ENCODE measurements around the gene RBBP8. TPM values are rescaled to one million over a fixed set of nuclear protein-coding genes. Genes with fewer than 3 reads are reported as not detected.

RBBP8 gene
- 11.9 and 16.4 TPM in 2 replicates for total RNA-seq

DNA sequence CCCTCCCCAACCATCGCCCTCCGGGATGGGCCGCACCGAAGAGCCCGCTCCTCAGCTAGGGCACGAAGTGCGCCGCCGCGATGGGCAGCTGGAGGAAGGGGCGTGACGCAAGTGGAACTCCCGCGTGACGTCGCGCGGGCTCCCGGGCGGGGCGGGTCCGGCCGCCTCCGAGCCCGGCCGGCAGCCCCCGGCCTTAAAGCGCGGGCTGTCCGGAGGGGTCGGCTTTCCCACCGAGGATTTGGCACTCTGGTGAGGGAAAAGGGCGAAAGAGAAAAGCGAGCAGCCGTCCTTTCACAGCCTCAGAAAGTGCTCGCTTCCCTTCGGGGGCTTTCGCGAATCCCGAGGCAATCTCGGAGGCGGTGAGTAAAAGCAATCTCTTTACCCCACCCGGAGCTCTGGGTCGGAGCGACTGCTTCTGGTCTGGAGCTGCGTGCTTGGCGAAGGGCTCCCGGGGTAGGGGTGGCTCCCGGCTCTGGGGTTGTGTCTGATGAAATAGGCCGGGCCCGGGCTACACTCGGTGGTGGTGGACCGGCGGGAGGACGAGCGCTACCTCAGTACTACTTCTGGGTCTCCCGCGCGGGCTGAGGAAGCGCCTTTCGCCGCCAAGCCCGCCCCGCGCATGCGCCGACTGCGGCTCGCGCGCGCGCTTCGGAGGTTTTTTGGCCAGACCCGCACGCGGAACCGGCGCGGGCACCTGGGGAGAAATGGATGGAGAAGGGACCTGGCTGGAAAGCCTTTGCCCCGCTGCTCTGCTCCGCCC, at the start of gene RBBP8:
Gene RBBP8, plus strand, starts transcription at position 123 of the 760 bp plus-strand sequence. CDS start 3,524 bp downstream, outside the sequence.

Other genes with a start within 250 kb of the RBBP8 start
- 14.1 and 18.4 TPM in 2 replicates for gene CABLES1, start 202.2 kb downstream of the RBBP8 start, total RNA-seq

Data from smooth muscle cell of the pulmonary artery (primary cell).